ENCODE results near the gene C19orf38.
A peak's percentile ranks its signal among the peaks of the same experiment; 100 is the strongest.
"Not testable (repeated sequence)": the region's sequence is repeated elsewhere in the genome, so short reads cannot be mapped to it uniquely, and the experiment has no call there.

C19orf38 gene

GRCh38 chr19:10819124-10820060 lies 28.8 kb upstream of the C19orf38 start:
- peak overlapping the region in 6 of 21 experiments; percentile 57 to 94 (median 88) for H3K27ac ChIP-seq
- no peak overlapping the region for H3K4me3 ChIP-seq

DNA sequence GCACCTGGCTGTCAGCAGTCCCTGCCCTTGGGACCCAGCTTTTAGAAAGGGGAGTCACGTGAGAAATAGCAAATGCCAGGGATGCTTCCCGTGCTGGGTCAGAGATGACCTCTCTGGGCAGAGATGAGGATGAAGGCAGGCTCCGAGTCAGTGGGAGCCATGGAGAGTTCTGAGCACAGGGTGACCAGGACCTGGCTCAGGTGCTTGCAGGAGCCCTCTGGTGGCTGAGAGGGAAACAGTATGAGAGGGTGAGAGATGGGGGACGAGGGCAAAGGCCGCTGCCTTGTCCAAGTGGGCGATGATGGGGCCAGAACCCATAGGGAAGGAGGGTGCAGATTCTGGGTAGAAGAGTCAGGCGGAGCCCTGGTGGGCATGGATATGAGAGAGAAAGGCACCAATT lies 28.0 kb upstream of the C19orf38 start:
- Histone ChIP-seq H3K27ac (no peak overlapping the region), H3K4me3 (no peak overlapping the region)

- Histone ChIP-seq H3K4me3 (no peak overlapping the region), H3K27ac (no peak overlapping the region)
Observed at GRCh38 chr19:10823690-10824089, 24.5 kb upstream of the C19orf38 start.

DNA sequence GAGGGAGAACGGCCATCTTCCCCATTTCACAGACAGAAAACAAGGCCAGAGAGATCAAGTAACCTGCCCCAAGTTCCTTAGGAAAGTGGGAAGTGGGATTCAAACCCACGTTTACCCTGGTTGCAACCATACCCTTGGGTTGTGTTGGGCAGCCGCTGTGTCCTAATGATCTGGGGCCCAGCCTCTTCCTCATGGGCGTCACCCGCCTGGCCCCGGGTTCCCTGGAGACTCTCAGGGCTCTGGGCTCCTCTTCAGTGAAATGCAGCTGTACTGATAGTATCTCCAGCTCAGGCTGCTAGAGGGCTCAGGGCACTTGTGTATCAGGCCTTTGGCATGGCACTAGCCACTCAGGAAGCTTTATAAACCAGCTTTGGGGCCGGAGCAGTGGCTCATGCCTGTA lies 22.0 kb upstream of the C19orf38 start:
- no peak overlapping the region for H3K27ac ChIP-seq
- no peak overlapping the region for H3K4me3 ChIP-seq

GRCh38 chr19:10826846-10827245 lies 21.4 kb upstream of the C19orf38 start:
- H3K4me3 ChIP-seq = no peak overlapping the region

DNA sequence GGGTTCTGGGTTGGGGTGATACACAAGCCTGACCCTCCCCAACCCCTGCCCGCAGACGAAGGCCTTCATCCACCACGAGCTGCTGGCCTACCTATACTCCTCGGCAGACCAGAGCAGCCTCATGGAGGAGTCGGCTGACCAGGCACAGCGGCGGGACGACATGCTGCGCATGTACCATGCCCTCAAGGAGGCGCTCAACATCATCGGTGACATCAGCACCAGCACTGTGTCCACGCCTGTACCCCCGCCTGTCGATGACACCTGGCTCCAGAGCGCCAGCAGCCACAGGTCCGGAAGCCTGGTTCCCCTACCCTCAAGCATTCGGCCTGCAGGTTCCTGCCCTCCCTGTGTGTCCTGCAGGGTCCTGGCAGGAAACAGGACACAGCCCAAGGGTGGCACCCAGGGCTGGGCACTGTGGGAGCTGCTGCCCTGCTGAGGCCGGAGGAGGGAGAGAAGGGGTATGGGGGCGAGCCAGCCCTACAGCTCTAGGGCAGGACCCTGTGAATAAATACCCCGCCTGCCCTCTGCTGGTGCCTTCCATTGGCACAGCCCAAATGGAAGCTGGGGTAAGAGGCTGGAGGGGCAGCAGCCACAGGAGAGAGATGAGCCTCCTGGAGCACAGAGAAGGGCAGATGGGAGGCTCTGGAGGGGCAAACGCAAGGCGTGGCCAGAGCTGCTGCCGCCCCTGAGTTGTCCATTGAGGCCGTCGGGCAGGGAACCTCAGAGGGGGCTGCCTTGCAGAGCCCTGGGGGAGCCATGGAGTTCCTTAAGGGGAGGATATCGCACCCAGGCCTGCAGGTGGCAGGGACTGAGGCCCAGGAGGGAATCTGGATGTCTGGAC lies 19.0 kb upstream of the C19orf38 start:
- H3K27ac ChIP-seq = no peak overlapping the region

More at GRCh38 chr19:10826846-10827245, 21.4 kb upstream of the C19orf38 start:
- H3K27ac ChIP-seq = no peak overlapping the region

DNA sequence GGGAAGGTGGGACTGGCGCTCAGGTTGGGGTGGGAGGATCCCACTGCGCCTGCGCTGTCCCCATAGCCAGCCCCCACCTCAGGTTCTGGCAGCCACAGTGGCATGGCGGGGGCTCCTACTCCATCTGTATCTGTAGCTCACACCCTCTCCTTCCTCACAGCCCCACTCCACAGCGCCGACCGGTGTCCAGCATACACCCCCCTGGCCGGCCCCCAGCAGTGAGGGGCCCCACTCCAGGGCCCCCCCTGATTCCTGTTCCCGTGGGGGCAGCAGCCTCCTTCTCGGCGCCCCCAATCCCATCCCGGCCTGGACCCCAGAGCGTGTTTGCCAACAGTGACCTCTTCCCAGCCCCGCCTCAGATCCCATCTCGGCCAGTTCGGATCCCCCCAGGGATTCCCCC lies 18.2 kb upstream of the C19orf38 start:
- Histone ChIP-seq H3K27ac (no peak overlapping the region), H3K4me3 (no peak overlapping the region)

More for the DNA sequence above, 19.0 kb upstream of the C19orf38 start:
- no peak overlapping the region for H3K4me3 ChIP-seq

- H3K4me3 ChIP-seq = no peak overlapping the region
- H3K27ac ChIP-seq = no peak overlapping the region
Observed at GRCh38 chr19:10830370-10830769, 17.8 kb upstream of the C19orf38 start.

DNA sequence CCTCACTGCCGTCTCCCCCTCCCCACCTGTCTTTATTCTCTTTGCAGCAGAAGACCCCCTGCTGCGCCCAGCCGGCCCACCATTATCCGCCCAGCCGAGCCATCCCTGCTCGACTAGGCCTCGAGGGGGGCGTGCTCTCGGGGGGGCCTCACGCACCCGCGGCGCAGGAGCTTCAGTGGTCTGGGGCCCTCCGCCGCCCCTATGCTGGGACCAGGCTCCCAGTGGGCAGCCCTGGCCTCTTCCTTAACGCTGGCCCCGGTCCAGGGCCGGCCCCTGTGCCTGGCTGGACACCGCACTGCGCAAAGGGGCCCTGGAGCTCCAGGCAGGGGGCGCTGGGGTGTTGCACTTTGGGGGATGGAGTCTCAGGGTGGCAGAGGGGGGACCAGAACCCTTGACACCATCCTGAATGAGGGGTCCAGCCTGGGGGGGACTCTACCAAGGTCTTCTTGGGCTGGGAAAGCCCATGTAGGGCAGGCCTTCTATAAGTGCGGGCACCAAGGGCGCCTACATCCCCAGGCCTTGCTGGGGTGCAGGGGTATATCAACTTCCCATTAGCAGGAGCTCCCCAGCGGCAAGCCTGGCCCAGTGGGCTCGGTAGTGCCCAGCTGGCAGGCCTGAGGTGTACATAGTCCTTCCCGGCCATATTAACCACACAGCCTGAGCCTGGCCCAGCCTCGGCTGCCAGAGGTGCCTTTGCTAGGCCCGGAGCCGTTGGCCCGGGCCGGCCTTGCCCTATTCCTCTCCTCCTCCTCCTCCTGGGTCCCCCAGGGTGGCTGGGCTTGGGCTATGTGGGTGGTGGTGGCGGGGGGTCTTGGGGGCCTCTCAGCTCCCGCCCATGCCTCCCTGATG lies 17.1 kb upstream of the C19orf38 start:
- no peak overlapping the region for H3K4me3 ChIP-seq
- no peak overlapping the region for H3K27ac ChIP-seq

- H3K27ac ChIP-seq = no peak overlapping the region
Observed at GRCh38 chr19:10831987-10832938, 16.0 kb upstream of the C19orf38 start.

GRCh38 chr19:10832939-10833296 lies 15.3 kb upstream of the C19orf38 start:
- Histone ChIP-seq H3K27ac (no peak overlapping the region), H3K4me3 (no peak overlapping the region)

More at GRCh38 chr19:10831987-10832938, 16.0 kb upstream of the C19orf38 start:
- no peak overlapping the region for H3K4me3 ChIP-seq

DNA sequence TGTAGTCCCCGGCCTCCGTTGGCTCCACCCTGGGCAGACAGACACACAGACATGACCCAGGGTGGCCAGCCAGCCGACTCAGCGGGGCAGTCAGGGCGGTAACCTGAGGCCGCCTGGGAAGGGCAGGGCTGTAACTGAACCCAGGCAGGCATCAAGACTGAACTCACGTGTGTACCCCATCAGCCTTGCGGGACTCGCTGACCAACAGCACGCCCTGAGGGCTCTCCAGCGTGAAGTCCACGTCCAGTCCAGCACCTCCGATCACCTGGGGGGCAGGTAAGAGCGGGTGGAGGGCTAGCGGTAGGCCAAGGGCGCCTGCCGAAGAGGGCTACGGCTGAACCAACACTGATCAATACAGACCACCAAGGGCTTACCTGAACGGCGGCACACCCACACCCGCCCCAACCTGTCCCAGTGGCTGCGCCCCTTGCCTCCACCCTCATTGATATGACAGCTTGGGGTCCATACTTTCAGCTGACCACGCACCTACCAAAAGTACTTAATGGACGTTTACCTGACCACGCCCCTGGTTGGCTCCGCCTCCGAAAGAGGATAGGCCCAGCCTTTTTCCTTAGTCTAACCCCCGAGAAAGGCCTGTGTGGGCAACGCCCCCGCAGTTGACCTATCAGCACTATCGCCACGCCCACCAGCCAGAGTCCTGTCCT lies 13.0 kb upstream of the C19orf38 start:
- H3K27ac ChIP-seq = peak overlapping the region in 19 of 21 experiments; percentile 50 to 99 (median 96)
- H3K4me3 ChIP-seq = peak overlapping the region; percentile 25 to 68 (median 56)

DNA sequence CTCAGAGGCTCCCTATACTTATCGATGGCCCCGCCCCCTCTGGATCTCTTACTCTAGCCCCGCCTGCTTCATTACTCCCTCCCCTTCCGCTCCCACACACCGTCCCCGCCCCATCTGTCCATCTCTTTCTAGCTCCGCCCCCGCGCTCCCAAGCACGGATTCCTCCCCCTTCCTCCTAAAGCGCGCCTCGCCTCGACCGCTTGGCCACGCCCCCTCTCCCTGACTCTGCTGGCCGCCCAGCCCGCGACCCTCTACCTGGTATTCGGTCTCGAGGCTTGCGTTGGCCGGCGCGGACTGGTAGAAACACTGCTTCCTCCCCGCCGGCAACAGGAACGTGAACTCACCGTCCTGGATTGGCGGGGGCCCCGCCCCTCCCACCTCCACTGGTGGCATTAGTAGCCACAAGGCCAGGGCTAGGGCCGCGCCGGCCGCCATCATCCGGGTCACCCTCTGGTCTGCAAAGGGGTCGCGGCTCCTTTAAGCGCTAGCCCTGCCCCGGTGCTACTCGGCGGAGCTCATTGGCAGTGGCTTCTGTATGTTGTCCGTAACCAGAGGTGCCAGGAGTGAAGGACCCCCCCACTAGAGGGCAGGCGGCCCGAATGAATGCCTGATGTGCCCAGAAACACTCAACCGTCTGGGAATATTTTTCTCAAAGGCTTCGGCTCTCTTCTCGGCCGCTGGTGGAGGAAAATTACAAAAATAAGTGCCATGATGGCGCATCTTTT lies 12.3 kb upstream of the C19orf38 start, which contains the start of gene TMED1:
TMED1 (minus strand) TSS at position 459 of the 725 bp plus-strand sequence; CDS start at position 438, 21 bp downstream.
- Histone ChIP-seq H3K4me3 (peak within 1 kb of the TSS; percentile 50 to 87 (median 58)), H3K27ac (peak within 1 kb of the TSS; percentile 81 to 99 (median 96))

- H3K27ac ChIP-seq = peak overlapping the region; percentile 35 to 99 (median 96)
- H3K4me3 ChIP-seq = peak overlapping the region; percentile 50 to 87 (median 58)
Observed at GRCh38 chr19:10836479-10837330, 11.5 kb upstream of the C19orf38 start.

DNA sequence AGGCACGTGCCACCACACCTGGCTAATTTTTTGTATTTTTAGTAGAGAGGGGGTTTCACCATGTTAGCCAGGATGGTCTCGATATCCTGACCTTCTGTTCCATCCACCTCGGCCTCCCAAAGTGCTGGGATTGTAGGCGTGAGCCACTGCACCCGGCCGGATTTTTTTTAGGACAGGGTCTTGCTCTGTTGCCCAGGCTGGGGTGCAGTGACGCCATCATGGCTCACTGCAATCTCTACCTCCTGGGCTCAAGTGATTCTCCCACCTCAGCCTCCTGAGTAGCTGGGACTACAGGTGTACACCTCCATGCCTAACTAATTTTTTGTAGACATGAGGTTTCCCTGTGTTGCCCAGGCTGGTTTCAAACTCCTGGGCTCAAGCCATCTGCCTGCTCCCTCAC lies 10.6 kb upstream of the C19orf38 start:
- not testable (repeated sequence) for H3K4me3 ChIP-seq, H3K27ac ChIP-seq

GRCh38 chr19:10838377-10838776 lies 9.8 kb upstream of the C19orf38 start:
- no peak overlapping the region for H3K27ac ChIP-seq
- no peak overlapping the region for H3K4me3 ChIP-seq
